BJ (cell line): ENCODE data around the gene DOCK3. TPM values are rescaled to one million over a fixed set of nuclear protein-coding genes. Genes with fewer than 3 reads are reported as not detected.

Experiments used
- CTCF ChIA-PET: fragments of 350-600 bp; formaldehyde crosslinking; extraction: SDS; loops from one replicate; lab custom pipeline; 2021; ENCODE audit warnings: antibody characterized with exemption, inconsistent platforms; lab: Yijun Ruan, JAX
- POLR2A ChIA-PET: fragments of 300-600 bp; sonication (Branson Sonifier 250); formaldehyde crosslinking; extraction: SDS; loops from one replicate; lab custom pipeline; 2021; ENCODE audit warnings: antibody characterized with exemption; lab: Charles Lee
- DNase-seq: peaks from one replicate; pipeline ENCODE4 v3.0.0-alpha.2; 2011; ENCODE audit warnings: low read depth
- H3K27me3 ChIP-seq: 2 replicates; pipeline ENCODE4 v1.6.0; 2011; ENCODE audit warnings: low read length; ENCODE audit not compliant: control insufficient read depth, insufficient read depth
- H3K36me3 ChIP-seq: 2 replicates; pipeline ENCODE4 v1.5.1; 2011; ENCODE audit warnings: low read length; ENCODE audit not compliant: control insufficient read depth, insufficient read depth
- H3K4me3 ChIP-seq: 2 replicates; pipeline ENCODE4 v1.5.1; 2011; ENCODE audit warnings: low read depth, mild to moderate bottlenecking, control low read depth, low read length
- polyA plus RNA-seq: library from polyadenylated mRNA; depleted of rRNA; stranded (reverse); fragments of >200 nt; gene quantifications from 2 replicates; pipeline ENCODE4 v1.2.3, GENCODE V29; 2011
- TF ChIP-seq, protein P1 (sequence below): IDR thresholded peaks from 2 replicates; pipeline ENCODE4 v1.5.1; 2011; ENCODE audit warnings: low read depth, mild to moderate bottlenecking, control low read depth, inconsistent platforms, low read length, moderate library complexity; ENCODE audit not compliant: insufficient read depth

The DOCK3 gene
- polyA plus RNA-seq, 1 experiment, result 0.09 TPM

DNA sequence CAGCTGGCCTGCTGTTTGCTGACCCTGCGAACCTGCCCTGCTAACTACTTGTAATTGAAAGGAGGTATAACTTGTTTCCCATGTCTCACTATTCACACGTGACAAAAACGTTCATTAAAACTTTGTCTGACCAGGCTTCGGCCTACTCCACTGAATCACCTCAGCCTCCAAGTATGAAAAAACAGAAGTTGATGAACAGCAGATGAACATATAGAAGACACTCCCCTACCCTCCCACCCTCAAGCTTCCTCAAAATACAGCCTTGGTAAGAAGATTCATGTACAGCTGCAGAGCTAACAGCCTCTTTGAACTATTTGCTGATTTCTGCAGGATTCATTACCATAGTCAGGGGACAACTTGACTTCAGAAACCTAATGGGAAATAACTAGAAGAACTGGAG, 727.0 kb downstream of the DOCK3 start:
- Histone ChIP-seq H3K4me3 (no peak overlapping the region), H3K36me3 (peaks cover 10% of the 10 kb centered on the region), H3K27me3 (no peaks in the 10 kb centered on the region)
- ChIA-PET CTCF (interaction anchor here (0.6 to 1.1 kb wide), 3 partner anchors 9 to 884 kb away, joined by 3 read pairs; no protein-coding TSS in a partner anchor), POLR2A (no interaction called here)
- DNase-seq, result no peak
- TF ChIP-seq, protein P1, sequence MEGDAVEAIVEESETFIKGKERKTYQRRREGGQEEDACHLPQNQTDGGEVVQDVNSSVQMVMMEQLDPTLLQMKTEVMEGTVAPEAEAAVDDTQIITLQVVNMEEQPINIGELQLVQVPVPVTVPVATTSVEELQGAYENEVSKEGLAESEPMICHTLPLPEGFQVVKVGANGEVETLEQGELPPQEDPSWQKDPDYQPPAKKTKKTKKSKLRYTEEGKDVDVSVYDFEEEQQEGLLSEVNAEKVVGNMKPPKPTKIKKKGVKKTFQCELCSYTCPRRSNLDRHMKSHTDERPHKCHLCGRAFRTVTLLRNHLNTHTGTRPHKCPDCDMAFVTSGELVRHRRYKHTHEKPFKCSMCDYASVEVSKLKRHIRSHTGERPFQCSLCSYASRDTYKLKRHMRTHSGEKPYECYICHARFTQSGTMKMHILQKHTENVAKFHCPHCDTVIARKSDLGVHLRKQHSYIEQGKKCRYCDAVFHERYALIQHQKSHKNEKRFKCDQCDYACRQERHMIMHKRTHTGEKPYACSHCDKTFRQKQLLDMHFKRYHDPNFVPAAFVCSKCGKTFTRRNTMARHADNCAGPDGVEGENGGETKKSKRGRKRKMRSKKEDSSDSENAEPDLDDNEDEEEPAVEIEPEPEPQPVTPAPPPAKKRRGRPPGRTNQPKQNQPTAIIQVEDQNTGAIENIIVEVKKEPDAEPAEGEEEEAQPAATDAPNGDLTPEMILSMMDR, result no peak

DNA sequence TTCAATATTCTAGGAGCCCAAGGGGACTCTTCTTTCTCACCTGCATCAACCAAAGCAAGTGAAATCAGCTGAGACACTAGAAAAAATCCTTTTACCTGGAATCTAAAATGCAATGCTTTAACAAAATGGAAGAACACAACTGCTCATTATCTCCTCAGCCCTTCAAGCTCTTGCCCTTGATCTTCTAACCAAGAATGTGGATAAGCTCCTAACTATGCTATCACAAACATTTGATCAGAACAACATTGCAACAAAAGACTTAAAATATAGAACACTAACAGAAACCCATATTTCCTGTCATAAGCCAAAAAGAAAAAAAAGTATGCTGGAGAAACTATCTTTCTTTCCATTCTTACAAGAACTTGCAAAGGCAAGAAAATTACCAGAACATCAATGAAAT, 728.9 kb downstream of the DOCK3 start:
- POLR2A ChIA-PET, result no interaction called here

DNA sequence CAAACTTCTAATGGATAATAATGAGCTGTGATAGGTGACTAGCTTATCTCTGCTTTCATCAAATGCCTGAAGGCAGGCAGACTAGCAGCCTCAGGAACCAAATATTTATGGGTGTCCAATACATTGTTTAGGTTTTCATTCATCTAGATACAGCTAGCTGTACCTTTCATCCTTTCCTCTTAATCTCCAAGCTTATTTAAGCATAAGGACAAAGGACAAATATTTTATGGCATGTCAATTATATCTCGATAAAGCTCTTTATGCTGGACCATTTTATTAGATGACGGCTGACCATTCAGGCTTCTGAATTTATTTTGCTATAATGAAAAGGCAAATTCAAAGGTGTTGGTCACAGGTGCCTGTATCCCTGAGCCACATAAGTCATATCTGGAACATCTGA, 733.3 kb downstream of the DOCK3 start:
- ChIA-PET POLR2A (no interaction called here), CTCF (interaction anchor here (1.1 kb wide), 1 partner anchor 19 kb away, joined by 3 read pairs; no protein-coding TSS in a partner anchor)
- Histone ChIP-seq H3K27me3 (no peaks in the 10 kb centered on the region), H3K36me3 (peaks cover 2% of the 10 kb centered on the region; the same call in 1 of the 2 replicates), H3K4me3 (no peak overlapping the region)
- TF ChIP-seq, protein P1, result no peak
- DNase-seq, result no peak

More for the DNA sequence above, 728.9 kb downstream of the DOCK3 start:
- Histone ChIP-seq H3K36me3 (peaks cover 6% of the 10 kb centered on the region), H3K4me3 (no peak overlapping the region), H3K27me3 (no peaks in the 10 kb centered on the region)
- TF ChIP-seq, protein P1, result no peak
- CTCF ChIA-PET, result interaction anchor here (0.7 to 1.7 kb wide), 2 partner anchors 25 to 788 kb away, joined by 3 read pairs; no protein-coding TSS in a partner anchor
- no peak for DNase-seq

DNA sequence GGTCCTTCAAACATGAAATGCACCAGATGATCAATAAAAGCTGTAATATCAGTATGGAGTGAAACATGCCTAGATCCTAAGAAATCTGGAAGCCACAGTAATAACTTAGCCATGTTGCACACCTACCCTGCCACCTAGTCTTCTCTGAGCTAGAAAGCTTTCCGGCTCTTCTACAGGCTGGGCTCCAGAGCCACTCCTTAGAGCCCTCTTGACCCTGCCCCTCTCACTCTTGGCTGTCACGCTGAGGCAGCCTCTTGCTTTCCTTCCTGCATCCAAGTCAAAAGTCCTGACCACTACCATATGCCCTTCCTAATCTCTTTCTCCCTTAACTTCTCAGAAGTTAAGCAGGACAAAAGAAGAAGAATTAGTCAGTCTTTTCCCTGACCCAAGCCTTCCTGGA, 734.1 kb downstream of the DOCK3 start:
- peaks cover 4% of the 10 kb centered on the region for H3K36me3 ChIP-seq
- TF ChIP-seq, protein P1, result no peak
- H3K4me3 ChIP-seq, result no peak overlapping the region
- POLR2A ChIA-PET, result no interaction called here
- H3K27me3 ChIP-seq, result no peaks in the 10 kb centered on the region
- CTCF ChIA-PET, result interaction anchor here (0.5 to 0.8 kb wide), 2 partner anchors 10 to 1102 kb away, joined by 3 read pairs; no protein-coding TSS in a partner anchor
- DNase-seq, result no peak

DNA sequence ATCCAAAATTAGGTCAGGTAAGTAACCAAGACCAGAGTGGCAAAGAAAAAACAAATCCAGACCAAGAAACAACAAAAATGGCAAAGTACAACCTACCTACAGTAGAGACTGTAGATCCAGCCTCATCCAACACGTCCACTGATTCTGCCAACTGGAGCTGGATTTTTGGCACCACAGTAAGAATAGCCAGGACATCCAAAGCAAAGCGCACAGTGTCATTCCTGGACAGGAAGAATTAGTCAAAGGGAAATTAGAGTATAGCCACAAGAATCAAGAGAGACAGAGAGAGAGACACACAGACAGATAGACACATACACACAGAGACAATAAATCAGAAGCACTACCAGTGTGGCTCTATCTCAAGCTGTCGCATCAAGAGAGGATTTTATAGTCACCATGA, 747.5 kb downstream of the DOCK3 start:
- DNase-seq, result no peak
- no peak overlapping the region for H3K4me3 ChIP-seq
- CTCF ChIA-PET, result interaction anchor here (0.7 to 4.7 kb wide), 3 partner anchors 12 to 786 kb away, joined by 3 to 17 read pairs (median 3); no protein-coding TSS in a partner anchor
- POLR2A ChIA-PET, result no interaction called here
- no peaks in the 10 kb centered on the region for H3K27me3 ChIP-seq
- H3K36me3 ChIP-seq, result peaks cover 5% of the 10 kb centered on the region
- TF ChIP-seq, protein P1, result no peak
